Psoas muscle (tissue), 8 donors: ENCODE measurements around the gene CRACDL. TPM values are rescaled to one million over a fixed set of nuclear protein-coding genes. Genes with fewer than 3 reads are reported as not detected.

ENCODE experiments used
- ATAC-seq, 4 donors: fragments of 200-7000 bp; cut with Tn5 transposase; one replicate each; pipeline ENCODE4 v1.9.1; 2020; ENCODE audit warnings: moderate library complexity in 3 of 4, mild to moderate bottlenecking in 2 of 4
- DNase-seq, 2 donors: peaks; one replicate each; pipeline ENCODE4 v3.0.0-alpha.2; 2020
- H3K27ac ChIP-seq: fragments of 200-600 bp; one replicate; pipeline ENCODE4 v1.8.0; 2022
- H3K27me3 ChIP-seq, 3 donors: fragments of 200-600 bp in 1 of 3; one replicate each; pipeline versions ENCODE4 v1.6.1 to v1.8.0; 2013 to 2022; ENCODE audit warnings: low read length in 2 of 3, mild to moderate bottlenecking in 2 of 3, moderate library complexity in 1 of 3; ENCODE audit not compliant: insufficient read depth in 3 of 3
- H3K36me3 ChIP-seq, 2 donors: fragments of 200-600 bp in 1 of 2; one replicate each; pipeline versions ENCODE4 v1.6.1 to v1.8.0; 2013 to 2022; ENCODE audit warnings: low read depth in 1 of 2, mild to moderate bottlenecking in 1 of 2, moderate library complexity in 1 of 2; ENCODE audit not compliant: insufficient read depth in 1 of 2
- H3K4me1 ChIP-seq: fragments of 200-600 bp; one replicate; pipeline ENCODE4 v1.8.0; 2022
- H3K4me3 ChIP-seq: fragments of 200-600 bp; one replicate; pipeline ENCODE4 v1.8.0; 2022; ENCODE audit warnings: mild to moderate bottlenecking
- H3K9me3 ChIP-seq: fragments of 200-600 bp; one replicate; pipeline ENCODE4 v1.8.0; 2022
- CTCF ChIP-seq: fragments of 200-600 bp; IDR thresholded peaks from one replicate; pipeline ENCODE4 v1.8.0; 2022; ENCODE audit warnings: antibody characterized with exemption
- WGBS, 3 donors: extraction: QIAGEN DNeasy Blood & Tissue Kit; methylation state at CpG; one replicate each; pipeline versions ENCODE4 v1.1.6 to v1.1.7; 2013; 5-methylcytosine and 5-hydroxymethylcytosine counted together
- intact Hi-C, 2 donors: fragments of 100-400 bp; cut with DNase I; formaldehyde crosslinking; loops; one replicate each; pipeline versions ENCODE4 v1.11.0 to v1.14.2; 2022
- polyA plus RNA-seq, 3 donors: library from polyadenylated mRNA; stranded (reverse); fragments of 200-250 nt; gene quantifications; one replicate each; pipeline ENCODE4 v1.2.3, GENCODE V29; 2013
- total RNA-seq, 4 donors: library from RNA; stranded (reverse); fragmentation: NEBNext Ultra II Directional in 2 of 4; extraction: Animal tissue kit (Norgen Biotek cat#: 25700) in 2 of 4; gene quantifications; one replicate each; pipeline versions ENCODE4 v1.2.1 to v1.2.4, GENCODE V29; 2021 to 2023
- donor health status: healthy with polysubstance abuse.
- donor health status: DM: no; HTN: no; CAD: no; lungs with moderate emphysema.
- donor health status: Bipolar disorder and iron deficiency.
- donor health status: healthy.
- donor health status: DM: yes; HTN: yes; CAD: no.
- donor health status: DM: no; HTN: no; CAD: no.
- donor health status: DM: no; HTN: no; CAD: no.
- donor health status: DM: yes; HTN: yes; CAD: no.

CRACDL gene
- total and polyA plus RNA-seq, 7 donors: 0.97 to 3.1 (median 2.3) TPM

- no peak for DNase-seq
- WGBS, 3 donors: 66 to 81% (median 80%) methylated on average over 4 of the region's 4 CpGs
- no peaks in the 10 kb centered on the region for H3K4me1 ChIP-seq
- intact Hi-C loops: no loop called here
- H3K27ac ChIP-seq: no peak overlapping the region
- H3K9me3 ChIP-seq: peaks cover 12% of the 10 kb centered on the region
- no peaks in the 10 kb centered on the region for H3K36me3 ChIP-seq
- peaks cover 0 to 10% (median 0%) of the 10 kb centered on the region in 3 donors for H3K27me3 ChIP-seq
- no peak overlapping the region for H3K4me3 ChIP-seq
- ATAC-seq: no peak
- TF ChIP-seq CTCF: no peak
Observed at GRCh38 chr2:98778151-98778550, 157.9 kb downstream of the CRACDL start.

GRCh38 chr2:98777710-98778109 lies 158.3 kb downstream of the CRACDL start:
- 88 to 100% (median 100%) methylated on average over 1 of the region's 1 CpG for WGBS, 3 donors
- H3K27me3 ChIP-seq: peaks cover 0 to 11% (median 0%) of the 10 kb centered on the region in 3 donors
- TF ChIP-seq CTCF: no peak
- H3K27ac ChIP-seq: no peak overlapping the region
- intact Hi-C loops: no loop called here
- peaks cover 11% of the 10 kb centered on the region for H3K9me3 ChIP-seq
- no peak overlapping the region for H3K4me3 ChIP-seq
- DNase-seq (no peak), ATAC-seq (no peak)
- H3K36me3 ChIP-seq: no peaks in the 10 kb centered on the region
- no peaks in the 10 kb centered on the region for H3K4me1 ChIP-seq

GRCh38 chr2:98777076-98777475 lies 158.9 kb downstream of the CRACDL start:
- no peak for ATAC-seq
- intact Hi-C loops: no loop called here
- Histone ChIP-seq H3K27ac (no peak overlapping the region), H3K4me3 (no peak overlapping the region), H3K9me3 (peaks cover 6% of the 10 kb centered on the region), H3K27me3 (peaks cover 0 to 11% (median 0%) of the 10 kb centered on the region in 3 donors), H3K4me1 (no peaks in the 10 kb centered on the region), H3K36me3 (no peaks in the 10 kb centered on the region)
- WGBS, 3 donors: 94 to 96% (median 94%) methylated on average over 6 of the region's 6 CpGs
- TF ChIP-seq CTCF: no peak
- DNase-seq: no peak

GRCh38 chr2:98776136-98776535 lies 159.9 kb downstream of the CRACDL start:
- ATAC-seq (no peak), DNase-seq (no peak)
- 57 to 79% (median 58%) methylated on average over 1 of the region's 1 CpG for WGBS, 3 donors
- H3K27ac ChIP-seq: no peak overlapping the region
- H3K4me1 ChIP-seq: no peaks in the 10 kb centered on the region
- no peak overlapping the region for H3K4me3 ChIP-seq
- peaks cover 0 to 11% (median 0%) of the 10 kb centered on the region in 3 donors for H3K27me3 ChIP-seq
- intact Hi-C loops: no loop called here
- no peaks in the 10 kb centered on the region for H3K9me3 ChIP-seq
- no peaks in the 10 kb centered on the region for H3K36me3 ChIP-seq
- no peak for TF ChIP-seq CTCF
